ENCODE data around the gene C11orf58.

GRCh38 chr11:16799890-16800289 is 61.4 kb downstream of the C11orf58 start:
- TF ChIP-seq POLR2A (IDR thresholded peaks at IDR 0.05; ENCODE audit: low read length) (no peak), GATA1 (IDR thresholded peaks at IDR 0.05; ENCODE audit: low read depth, low read length) (no peak)
